RWPE2 (cell line): ENCODE results near the gene ANKIB1.

ENCODE experiments used
- ATAC-seq: fragments of 200-7000 bp; cut with Tn5 transposase; 3 replicates; pipeline ENCODE4 v1.9.1; 2021; ENCODE audit warnings: low read depth
- DNase-seq: peaks from one replicate; pipeline ENCODE4 v3.0.0-alpha.2; 2020; ENCODE audit warnings: low spot score
- H3K27ac ChIP-seq: fragments of 450-650 bp; 2 replicates; pipeline ENCODE4 v1.5.1; 2017; ENCODE audit warnings: mild to moderate bottlenecking; ENCODE audit not compliant: poor library complexity, severe bottlenecking
- H3K27me3 ChIP-seq: fragments of 250-450 bp; sonication (Bioruptor Pico); 2 replicates; pipeline ENCODE4 v1.5.1; 2021; ENCODE audit warnings: mild to moderate bottlenecking, moderate library complexity; ENCODE audit not compliant: insufficient read depth, poor library complexity, severe bottlenecking
- H3K36me3 ChIP-seq: fragments of 250-450 bp; sonication (Bioruptor Pico); 2 replicates; pipeline ENCODE4 v1.5.1; 2020; ENCODE audit warnings: low read depth, mild to moderate bottlenecking, moderate library complexity
- H3K4me1 ChIP-seq: fragments of 250-450 bp; sonication (Bioruptor Pico); 2 replicates; pipeline ENCODE4 v1.5.1; 2021; ENCODE audit warnings: mild to moderate bottlenecking, moderate library complexity; ENCODE audit not compliant: insufficient read depth, poor library complexity, severe bottlenecking
- H3K4me3 ChIP-seq: fragments of 250-450 bp; sonication (Bioruptor Pico); 2 replicates; pipeline ENCODE4 v1.5.1; 2021; ENCODE audit warnings: mild to moderate bottlenecking, moderate library complexity; ENCODE audit not compliant: severe bottlenecking
- H3K9me3 ChIP-seq: fragments of 250-450 bp; sonication (Bioruptor Pico); 2 replicates; pipeline ENCODE4 v1.5.1; 2021; ENCODE audit warnings: mild to moderate bottlenecking, moderate library complexity; ENCODE audit not compliant: severe bottlenecking
- CTCF ChIP-seq: fragments of 450-650 bp; IDR thresholded peaks from one replicate; pipeline ENCODE4 v1.5.1; 2017; ENCODE audit warnings: mild to moderate bottlenecking, moderate library complexity; ENCODE audit not compliant: poor library complexity, severe bottlenecking

ANKIB1 gene

GRCh38 chr7:92221766-92222165 lies 24.0 kb upstream of the ANKIB1 start:
- no peak for ATAC-seq

GRCh38 chr7:92226981-92227380 lies 18.8 kb upstream of the ANKIB1 start:
- H3K36me3 ChIP-seq = peaks cover 87% of the 10 kb centered on the region
- no peak for TF ChIP-seq CTCF

More at GRCh38 chr7:92221766-92222165, 24.0 kb upstream of the ANKIB1 start:
- TF ChIP-seq CTCF = no peak
- Histone ChIP-seq H3K4me3 (no peak overlapping the region), H3K27me3 (no peaks in the 10 kb centered on the region), H3K9me3 (peaks cover 3% of the 10 kb centered on the region), H3K4me1 (no peaks in the 10 kb centered on the region), H3K27ac (no peak overlapping the region), H3K36me3 (peaks cover 90% of the 10 kb centered on the region)
- no peak for DNase-seq

GRCh38 chr7:92228100-92228499 lies 17.7 kb upstream of the ANKIB1 start:
- TF ChIP-seq CTCF = no peak
- DNase-seq (no peak), ATAC-seq (no peak)
- Histone ChIP-seq H3K4me1 (no peaks in the 10 kb centered on the region), H3K27me3 (no peaks in the 10 kb centered on the region), H3K9me3 (no peaks in the 10 kb centered on the region), H3K36me3 (peaks cover 88% of the 10 kb centered on the region), H3K4me3 (no peak overlapping the region), H3K27ac (no peak overlapping the region)

More at GRCh38 chr7:92226981-92227380, 18.8 kb upstream of the ANKIB1 start:
- Histone ChIP-seq H3K9me3 (no peaks in the 10 kb centered on the region), H3K27me3 (no peaks in the 10 kb centered on the region), H3K4me1 (no peaks in the 10 kb centered on the region), H3K27ac (no peak overlapping the region), H3K4me3 (no peak overlapping the region)
- DNase-seq = no peak
- ATAC-seq = no peak

- H3K4me3 ChIP-seq = no peak overlapping the region
- H3K36me3 ChIP-seq = peaks cover 91% of the 10 kb centered on the region
- no peak for TF ChIP-seq CTCF
- DNase-seq (no peak), ATAC-seq (no peak)
- H3K4me1 ChIP-seq = no peaks in the 10 kb centered on the region
- H3K27me3 ChIP-seq = no peaks in the 10 kb centered on the region
- no peak overlapping the region for H3K27ac ChIP-seq
- H3K9me3 ChIP-seq = no peaks in the 10 kb centered on the region
These were observed 17.0 kb upstream of the ANKIB1 start for GRCh38 chr7:92228742-92229141.

- Histone ChIP-seq H3K36me3 (peaks cover 91% of the 10 kb centered on the region), H3K27me3 (no peaks in the 10 kb centered on the region), H3K4me3 (no peak overlapping the region), H3K4me1 (no peaks in the 10 kb centered on the region), H3K27ac (no peak overlapping the region), H3K9me3 (no peaks in the 10 kb centered on the region)
- DNase-seq (no peak), ATAC-seq (no peak)
- no peak for TF ChIP-seq CTCF
These were observed 15.2 kb upstream of the ANKIB1 start for GRCh38 chr7:92230547-92230946.
